ENCODE results near the gene SLIT1.
"Not testable (repeated sequence)": the region's sequence is repeated elsewhere in the genome, so short reads cannot be mapped to it uniquely, and the experiment has no call there.

The SLIT1 gene

DNA sequence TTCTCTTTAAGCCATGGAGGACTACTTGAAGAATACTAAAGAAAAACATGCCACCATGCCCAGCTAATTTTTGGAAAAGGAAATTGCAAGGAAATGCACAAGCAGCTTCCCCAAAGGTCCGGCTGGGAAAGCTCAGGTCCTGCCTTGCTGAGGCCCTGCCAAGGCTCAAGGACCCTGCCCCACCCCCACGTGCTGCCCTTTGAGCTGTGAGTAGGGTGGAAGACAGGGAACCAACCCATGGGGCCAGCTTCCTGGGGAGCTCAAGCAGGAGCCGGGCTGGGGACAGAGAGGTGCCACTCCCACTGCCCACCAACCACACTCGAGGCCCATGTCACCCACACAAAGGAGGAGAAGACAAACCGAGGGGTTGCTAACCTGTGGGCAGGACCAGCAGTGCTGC is 78.2 kb downstream of the SLIT1 start:
- no peak for DNase-seq (ENCODE audit: low read depth)

DNA sequence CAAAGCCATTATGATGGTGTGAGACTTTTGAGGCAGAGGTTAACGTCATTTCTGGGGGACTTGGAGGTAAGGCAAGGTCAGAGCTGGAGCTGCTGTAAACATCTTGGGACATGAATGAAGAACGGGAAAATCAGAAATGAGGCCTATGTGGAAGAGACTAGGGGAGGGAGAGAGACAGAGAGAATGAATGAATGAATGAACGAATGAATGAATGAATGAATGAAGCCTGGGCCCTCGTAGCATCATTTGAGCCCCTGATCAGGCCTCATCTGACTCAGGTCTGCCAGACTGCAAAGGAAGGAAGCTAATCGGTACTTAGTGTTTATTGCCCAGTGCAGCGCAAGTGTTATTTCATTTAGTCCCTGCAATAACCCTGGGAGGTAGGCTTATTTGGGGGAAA is 79.6 kb downstream of the SLIT1 start:
- DNase-seq (ENCODE audit: low read depth): no peak

DNA sequence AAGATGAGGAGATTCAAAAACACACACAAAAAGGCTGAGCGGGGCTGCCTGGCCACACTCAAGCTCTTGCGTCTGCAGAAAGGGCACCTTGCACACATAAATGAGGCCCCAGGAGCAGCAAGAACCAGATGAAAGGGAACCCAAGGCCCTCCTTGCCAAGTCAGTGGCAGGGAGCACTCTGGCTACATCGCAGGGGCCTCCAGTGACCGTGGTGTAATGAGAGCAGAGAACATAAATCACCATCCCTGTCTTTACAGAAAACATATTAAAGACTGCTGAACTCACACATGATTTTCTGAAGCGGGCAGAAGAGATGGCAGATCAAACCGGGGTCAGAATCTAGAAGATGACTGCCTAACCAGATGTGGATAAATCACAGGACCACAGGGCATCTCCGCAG is 80.5 kb downstream of the SLIT1 start:
- no peak for DNase-seq (ENCODE audit: low read depth)

DNA sequence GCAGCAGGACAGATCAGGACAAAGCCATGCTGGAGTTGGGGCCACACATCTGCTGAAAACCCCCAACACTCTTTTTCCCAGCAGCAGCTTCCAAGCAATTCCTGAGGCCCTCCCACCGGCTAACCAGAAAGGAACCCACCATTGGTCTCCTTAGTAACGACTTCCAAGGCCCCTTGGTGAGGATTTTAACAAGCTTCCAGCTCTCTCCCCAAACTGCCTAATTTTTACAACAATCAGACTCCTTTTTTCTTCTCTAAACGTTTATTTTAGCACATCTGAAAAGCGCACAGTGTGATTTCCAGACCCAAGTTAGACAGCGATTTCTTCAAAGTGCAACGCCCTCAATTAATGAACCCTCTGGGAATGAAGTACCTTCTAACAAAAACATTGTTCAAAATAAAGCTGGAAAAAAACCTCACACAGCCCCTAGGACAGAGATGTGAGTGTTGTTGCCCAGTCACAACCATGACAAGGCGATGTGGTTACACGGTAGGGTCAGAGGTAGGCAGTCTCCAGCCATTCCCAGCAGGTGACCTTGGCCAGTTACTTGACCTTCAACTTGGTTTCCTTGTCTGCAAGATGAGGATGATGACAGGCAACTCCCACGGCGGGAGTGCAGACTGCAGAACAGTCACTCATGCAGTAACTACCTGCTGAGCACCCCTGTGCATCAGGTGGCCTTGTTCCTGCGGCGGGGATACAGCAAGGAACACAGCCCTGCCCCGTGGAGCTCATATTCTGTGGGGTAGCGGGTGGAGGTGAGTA is 82.3 kb downstream of the SLIT1 start:
- DNase-seq (ENCODE audit: low read depth): no peak

DNA sequence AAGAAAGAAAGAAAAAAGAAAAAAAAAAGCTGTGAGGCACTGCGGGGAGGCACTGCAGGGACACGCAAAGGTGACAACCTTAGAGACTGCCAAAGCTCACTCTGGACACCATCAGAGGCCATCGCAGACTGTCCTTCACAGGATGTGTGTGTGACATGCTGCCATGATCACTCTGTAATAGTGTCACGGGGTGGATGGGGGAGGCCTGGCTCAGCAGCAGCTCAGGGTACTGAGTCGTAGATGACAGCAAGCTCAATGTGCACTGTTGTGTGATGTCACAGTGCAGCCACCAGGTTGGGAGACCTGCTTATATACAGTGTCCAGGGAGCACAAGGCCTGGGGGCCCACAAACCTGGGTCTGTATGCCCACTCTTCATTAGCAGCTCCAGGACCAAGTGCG is 83.3 kb downstream of the SLIT1 start:
- DNase-seq (ENCODE audit: low read depth): no peak

DNA sequence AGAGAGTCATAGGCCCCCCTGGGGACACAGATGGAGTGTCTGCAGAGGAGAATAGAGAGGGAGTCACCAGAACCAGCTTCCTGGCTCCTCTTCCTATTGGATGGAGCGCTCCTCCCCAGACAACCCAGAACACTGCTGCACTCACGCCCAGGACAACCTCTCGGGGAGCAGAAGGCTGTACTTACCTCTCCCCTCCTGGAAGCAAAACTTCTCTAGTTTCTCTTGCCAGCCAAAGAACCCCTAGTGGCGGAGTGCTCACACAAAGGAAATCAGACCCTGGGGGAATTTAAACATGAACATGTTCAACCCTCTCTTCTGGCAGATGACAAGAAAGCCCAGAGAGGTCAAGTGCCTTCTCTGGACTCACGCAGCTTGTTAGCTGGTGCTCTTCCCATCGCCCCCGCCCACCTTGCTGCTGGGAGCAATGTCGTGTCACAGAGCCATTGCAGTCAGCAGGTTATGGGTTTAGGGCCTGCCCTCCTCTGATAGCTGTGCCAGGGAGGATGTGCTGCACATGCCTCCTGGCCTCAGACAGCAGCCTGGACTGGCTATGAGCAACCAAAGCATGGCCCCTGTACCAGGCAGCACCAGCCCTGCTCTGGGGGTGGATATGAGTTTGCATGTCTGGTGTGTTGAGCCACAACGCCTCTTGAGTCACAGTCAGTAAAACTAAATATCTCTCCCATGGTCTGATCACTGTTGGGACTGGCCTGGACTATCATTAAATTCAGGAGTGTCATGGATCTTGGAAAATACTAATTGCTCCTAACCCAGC is 84.4 kb downstream of the SLIT1 start:
- no peak for DNase-seq (ENCODE audit: low read depth)

DNA sequence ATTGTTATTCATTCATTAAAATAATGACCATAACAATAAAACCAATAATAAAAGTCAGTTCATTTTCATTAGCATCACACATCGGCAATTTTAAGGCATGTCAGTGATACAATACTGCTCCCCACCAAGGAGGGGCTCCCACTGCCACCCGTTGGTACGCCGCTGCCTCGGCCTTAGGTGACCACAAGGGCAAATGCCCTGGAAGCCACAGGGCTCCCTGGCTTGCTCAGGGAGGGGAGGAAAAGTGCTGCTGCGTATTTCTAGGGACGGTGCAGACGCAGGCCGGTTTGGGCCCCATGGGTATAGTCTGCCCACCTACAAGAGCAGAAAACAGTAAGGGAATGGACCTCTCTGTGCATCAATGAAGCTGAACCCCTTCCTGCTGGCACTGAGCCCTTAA is 85.1 kb downstream of the SLIT1 start:
- no peak for DNase-seq (ENCODE audit: low read depth)

DNA sequence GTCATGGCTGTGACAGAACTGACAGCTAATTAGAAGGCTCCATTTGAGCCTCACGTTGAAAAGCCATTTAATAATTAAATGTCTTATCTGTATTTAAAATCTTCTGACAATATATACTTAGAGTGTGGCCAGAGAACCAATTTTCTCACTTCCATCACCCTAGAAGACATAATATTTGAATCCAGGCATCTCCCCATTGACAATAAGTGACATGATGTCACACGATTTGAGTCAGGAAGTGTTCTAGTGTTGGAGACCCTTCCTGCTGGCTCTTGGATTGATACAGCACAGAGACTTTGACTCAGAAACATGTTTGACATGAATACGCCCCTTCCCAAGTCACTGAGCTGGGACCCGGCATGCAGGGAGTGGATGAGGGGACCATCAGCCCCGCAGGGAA is 85.9 kb downstream of the SLIT1 start:
- no peak for DNase-seq (ENCODE audit: low read depth)

DNA sequence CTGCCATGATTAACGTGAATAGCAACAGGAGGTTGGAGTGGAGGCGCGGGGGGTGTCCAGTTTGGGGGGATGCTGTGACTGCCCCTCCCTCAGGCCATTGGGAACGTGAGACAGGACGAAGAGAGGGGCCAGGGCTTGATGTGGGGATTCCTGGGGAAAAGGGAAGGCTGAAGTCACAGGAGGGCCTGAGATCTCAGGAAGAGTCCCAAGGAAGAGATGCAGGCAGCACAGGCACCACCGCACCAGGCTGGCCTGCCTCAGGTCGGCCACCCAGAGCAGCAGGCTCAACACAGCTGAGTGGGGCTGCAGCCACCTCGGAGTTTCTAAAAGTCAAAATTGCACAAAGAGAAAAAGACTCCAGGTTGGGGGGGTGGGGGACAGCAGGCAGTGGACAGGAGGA is 86.7 kb downstream of the SLIT1 start:
- no peak for DNase-seq (ENCODE audit: low read depth)

DNA sequence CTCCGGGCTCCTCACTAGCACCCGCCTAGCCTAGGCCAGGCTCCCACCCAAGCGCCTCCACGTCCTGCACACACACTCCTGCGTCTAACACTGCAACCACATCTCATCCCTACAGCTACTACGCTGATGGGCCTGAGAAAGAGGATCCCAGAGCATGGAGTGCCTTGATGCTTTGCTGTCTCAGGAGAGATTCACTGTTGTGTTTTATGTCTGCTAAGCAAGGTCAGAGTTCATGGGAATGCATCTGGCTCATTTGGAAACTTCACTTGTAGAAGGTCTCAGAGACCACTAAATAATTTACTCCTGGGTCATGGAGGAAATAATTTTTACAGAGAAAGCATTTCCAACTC is 88.7 kb downstream of the SLIT1 start:
- DNase-seq (ENCODE audit: low read depth): no peak

DNA sequence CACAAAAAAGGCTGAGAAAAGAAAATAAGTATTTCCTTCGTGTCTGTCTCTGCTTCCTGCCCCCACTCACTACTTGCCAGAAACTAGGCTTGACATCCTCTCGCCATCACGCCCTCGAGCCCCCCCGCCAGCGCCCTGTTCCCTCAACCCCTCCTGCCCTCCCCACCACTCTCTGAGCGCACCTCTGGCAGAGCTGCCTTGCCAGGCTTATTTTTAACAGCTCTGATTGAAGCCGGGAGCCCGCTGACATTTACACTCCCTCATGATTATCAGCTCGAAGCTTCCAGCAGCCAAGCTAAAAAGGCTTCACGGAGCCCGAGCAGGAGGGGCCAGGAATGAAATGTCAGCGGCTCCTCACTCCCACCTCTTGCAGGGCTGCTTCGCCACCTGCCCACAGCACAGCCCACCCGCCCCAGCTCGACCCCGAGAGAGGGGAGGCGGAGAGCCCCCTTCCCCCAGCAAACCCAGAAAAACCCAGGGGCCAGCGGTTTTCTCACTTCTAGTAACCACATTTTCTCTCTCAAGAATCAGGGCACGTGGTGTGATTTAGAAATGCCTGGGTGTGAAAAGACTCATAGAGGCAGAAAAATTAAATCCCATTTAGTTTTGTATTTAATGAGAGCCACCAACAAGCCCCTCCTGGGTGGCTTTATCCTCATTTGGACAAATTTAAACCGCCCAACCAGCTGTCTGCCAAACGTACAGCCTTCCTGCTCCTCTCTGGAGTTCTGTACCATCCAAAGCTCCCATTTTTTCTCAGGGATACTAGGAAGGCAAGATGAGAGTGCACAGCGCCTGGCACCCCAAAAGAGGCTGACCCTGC is 89.3 kb downstream of the SLIT1 start:
- no peak for DNase-seq (ENCODE audit: low read depth)

DNA sequence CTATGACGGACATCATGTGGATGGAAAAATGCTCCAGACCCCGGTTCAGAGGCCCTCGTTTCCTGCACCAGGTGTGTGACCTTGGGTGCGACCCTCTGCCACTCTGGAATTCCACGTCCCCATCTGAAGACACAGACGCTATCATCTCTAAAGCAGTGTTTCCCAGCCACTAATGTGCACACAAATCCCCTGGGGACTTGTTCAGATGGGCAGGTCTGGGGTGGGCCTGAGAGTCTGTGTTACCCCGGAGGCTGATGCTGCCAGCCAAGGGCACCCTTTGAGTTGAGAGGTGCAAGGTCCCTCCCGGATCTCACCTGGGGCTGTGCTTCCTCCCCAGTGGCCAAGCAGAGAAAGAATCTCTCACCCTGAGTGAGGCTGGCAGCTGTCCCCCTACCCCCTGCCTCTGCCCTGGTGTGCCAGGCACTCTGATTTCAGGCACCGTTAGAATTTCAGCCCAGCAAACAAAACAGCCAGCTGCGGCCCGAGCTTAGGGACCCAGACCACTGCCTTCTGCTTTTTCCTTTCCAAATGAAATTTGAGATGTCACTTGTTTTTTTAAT is 90.0 kb downstream of the SLIT1 start:
- no peak for DNase-seq (ENCODE audit: low read depth)

DNA sequence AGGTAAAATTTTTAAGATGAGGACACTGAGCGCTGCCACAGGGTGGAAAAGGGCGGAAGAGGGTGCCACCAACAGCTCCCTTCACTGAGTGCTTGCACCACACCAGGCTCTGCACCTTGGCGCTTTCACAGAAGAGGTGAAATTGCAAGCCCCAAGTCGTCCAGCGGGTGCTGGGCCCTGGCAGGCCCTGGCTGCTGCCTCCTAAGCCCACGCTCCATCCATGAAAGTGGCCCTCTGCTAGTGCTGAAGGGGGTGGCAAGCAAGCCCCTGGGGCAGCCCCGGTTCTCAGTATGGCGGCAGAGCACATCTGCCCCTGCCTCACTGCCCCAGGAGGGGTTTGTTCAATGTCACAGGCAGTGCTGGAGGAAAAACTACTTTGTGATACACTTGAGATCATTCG is 95.1 kb downstream of the SLIT1 start:
- no peak for DNase-seq (ENCODE audit: low read depth)

DNA sequence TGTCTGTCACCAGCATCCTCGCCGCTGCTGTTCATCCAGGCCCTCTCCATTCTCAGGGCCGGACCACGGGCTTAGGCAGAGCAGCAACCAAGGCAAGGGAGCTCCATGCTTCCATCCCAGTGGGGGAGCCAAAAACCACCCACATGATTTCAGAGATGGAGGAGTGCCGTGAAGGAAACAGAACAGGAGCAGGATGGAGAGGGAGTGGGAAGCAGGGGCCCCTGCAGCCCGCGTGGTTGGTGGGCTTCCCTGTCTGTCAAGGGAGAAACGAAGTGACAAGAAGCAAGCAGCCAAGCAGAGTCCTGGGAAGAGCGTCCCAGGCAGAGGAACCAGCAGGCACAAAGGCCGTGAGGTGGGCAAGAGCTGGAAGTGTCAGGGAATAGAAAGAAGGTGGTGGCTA is 95.7 kb downstream of the SLIT1 start:
- no peak for DNase-seq (ENCODE audit: low read depth)

DNA sequence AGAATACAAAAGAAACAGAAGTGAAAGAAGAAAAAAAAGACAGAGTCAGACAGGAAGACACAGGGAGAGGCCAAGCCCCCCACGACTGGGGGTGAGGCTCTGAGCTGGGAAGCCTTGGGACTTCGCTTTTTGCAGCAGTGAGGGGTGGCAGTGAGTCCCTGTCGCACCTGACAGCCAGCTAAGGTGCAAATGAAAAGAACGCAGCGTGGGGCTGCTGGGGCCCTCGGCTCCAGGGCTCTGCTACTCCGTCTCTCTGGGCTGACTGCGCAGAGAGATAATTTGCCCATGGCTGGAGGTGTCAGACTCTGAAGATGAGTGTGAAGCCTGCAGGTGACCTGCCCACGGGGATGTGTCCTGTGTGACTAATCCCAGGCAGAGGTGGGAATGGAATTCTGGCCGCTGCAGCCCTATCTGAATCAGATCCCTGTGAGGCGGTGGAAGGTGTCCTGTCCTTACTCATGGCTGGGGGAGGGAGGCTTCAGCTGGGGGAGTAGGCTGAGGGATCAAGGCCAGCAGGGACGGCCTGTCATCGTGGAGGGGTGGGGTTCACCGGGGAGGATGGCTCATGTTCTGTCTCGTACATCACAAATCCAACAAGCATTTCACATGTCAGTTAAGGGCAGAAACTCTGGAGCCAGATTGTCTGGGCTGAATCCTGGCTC is 96.4 kb downstream of the SLIT1 start:
- DNase-seq (ENCODE audit: low read depth): no peak

DNA sequence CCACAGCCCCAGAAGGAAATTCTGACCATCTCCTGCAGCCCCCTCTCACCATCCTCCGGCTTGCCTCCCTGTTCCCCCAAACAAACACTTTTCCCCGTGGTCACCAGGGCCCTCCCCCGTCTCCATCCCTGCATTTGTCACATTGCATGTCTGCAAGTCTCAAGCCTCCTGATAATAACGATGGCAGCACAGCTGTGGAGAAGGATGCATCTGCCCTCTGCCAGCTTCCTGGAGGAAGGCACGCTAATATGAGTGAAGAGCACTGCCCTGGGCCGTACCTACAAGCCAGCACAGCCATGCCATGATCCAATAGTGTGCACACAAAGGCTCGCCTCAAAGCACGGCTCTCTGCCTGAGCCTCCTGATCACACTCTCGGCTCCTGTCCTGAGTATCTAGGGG is 98.5 kb downstream of the SLIT1 start:
- no peak for DNase-seq (ENCODE audit: low read depth)

DNA sequence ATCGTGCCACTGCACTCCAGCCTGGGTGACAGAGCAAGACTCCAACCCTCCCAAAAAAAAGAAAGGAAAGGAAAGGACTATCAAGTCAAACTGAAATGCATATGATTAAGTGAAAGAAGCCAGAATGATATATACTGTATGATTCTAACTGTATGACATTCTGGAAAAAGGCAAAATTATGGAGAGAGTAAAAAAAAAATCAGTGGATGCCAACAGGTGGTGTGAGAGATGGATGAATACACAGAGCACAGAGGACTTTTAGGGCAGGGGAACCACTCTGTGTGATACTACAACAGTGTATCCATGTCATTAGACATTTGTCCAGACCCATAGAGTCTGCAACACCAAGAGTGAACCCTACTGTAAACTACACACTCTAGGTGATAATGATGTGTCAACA is 99.2 kb downstream of the SLIT1 start:
- no peak for DNase-seq (ENCODE audit: low read depth)

DNA sequence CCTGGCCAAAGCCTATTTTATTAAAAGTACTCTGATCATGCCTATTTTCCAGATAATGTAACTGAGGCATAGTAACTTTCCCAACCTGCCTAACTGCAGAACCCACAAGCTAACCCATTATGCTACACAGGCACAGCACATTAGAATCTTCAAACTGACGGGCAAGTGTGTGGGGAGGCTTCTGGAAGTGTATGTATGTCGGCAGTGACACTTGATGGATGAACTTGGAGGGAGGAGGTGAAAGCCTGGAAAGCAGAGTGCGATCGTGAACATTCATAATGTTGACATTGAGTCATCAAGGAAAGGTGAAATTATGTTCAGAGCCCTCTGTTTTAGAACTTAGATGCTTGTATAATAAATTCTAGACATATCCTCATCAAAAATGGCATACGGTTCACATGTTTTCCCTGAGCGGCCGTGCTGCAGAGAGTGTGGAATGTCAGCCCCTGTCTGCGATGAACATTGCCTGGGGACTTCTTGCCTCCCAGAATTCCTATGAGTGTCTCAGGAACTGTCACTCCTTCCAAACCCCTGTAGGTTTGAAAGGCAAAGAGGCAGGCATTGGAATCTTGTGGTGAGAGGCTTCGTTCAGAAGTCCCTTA is 102.4 kb downstream of the SLIT1 start:
- DNase-seq (ENCODE audit: low read depth): no peak

DNA sequence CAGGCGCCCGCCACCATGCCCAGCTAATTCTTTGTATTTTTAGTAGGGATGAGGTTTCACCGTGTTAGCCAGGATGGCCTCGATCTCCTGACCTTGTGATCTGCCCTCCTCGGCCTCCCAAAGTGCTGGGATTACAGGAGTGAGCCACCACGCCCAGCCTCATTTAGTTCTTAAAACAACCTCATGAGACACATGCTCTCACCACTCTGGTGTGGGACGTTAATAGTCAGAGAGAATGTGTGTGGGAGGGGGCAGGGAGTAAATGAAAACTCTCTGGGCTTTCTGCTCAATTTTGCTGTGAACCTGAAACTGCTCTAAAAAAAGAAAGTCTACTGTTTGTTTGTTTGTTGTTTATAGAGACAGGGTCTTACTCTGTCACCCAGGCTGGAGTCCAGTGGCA is 103.2 kb downstream of the SLIT1 start:
- DNase-seq (ENCODE audit: low read depth): not testable (repeated sequence)

DNA sequence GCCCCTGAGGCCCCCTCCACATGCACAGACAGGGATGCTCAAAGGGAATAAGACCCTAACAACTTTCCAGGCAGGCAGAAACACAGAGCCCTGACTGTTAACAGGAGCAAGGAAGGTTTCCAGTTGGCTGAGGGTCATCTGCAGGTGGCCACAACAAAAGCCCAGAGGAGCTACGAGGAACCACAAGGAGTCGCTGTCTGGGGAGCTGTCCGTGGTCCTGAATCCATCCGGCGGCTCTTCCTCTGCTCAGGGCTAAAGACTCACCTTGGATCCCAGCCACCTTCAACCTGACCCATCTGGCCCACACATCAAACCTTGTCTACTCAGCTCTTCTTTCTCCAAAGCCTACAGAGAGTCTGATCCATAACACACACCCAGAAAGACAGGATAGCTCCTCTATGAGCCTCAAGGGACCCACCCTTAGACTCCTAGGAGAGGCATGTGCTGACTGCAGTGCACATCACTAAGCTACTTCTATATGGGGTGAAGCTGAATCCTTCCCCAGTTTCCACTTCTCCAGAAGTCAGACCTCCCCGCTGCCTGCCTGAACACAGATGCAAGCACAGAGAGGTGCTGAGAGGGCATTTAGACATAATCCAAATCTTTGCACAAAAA is 104.0 kb downstream of the SLIT1 start:
- peak; percentile 48 for DNase-seq (ENCODE audit: low read depth)

DNA sequence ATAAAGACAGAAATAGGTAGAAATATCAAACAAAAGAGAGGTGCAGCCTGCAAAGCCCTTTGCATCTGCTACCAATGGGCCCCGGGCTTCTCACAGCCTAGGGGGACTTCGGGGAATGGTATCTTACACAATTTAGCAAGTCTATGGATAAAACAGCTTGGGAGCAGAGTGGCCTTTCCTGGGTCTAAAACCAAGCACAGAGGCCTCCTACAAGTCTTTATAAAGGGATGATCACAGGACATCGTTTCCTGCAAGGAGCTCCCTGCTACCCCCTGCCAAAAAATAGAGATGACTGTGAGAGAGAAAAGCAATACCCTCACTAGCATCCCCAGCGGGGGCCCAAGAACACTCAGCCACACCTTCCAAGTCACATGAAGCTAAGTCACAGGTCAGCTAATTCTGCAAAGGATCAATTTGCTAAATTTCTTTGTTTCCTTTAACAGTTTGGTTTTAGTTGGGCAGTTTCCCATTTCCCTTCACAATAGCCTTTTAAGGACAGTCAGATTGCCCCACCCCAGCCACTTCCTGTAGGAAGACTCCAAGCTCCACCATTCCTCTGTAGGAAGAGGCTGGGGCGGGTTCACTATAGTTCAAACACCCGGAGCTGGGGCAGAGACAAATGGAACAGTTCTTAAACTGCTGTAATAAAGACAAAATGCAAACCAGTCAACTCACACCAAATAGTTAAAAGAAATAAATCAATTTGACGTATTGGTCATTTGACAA is 105.5 kb downstream of the SLIT1 start:
- DNase-seq (ENCODE audit: low read depth): no peak
